GM23248 (cell line): ENCODE measurements around the gene SERPINB5. TPM values are rescaled to one million over a fixed set of nuclear protein-coding genes. Genes with fewer than 3 reads are reported as not detected.

ENCODE experiments used
- DNase-seq: peaks from one replicate; pipeline ENCODE4 v3.0.0-alpha.2; 2015
- H2AFZ ChIP-seq: fragments of 200-600 bp; sonication (generic); 2 replicates; pipeline ENCODE4 v1.6.1; 2016; ENCODE audit warnings: antibody characterized with exemption
- H3F3A ChIP-seq: fragments of 200-600 bp; sonication (generic); 2 replicates; pipeline ENCODE4 v1.6.1; 2016; ENCODE audit warnings: mild to moderate bottlenecking, antibody characterized with exemption, mixed run types; ENCODE audit not compliant: insufficient read depth
- H3K27ac ChIP-seq: fragments of 200-600 bp; sonication (generic); 2 replicates; pipeline ENCODE4 v1.5.1; 2016; ENCODE audit warnings: mild to moderate bottlenecking
- H3K27me3 ChIP-seq: fragments of 200-600 bp; sonication (generic); replicated peaks from 2 replicates; pipeline ENCODE4 v1.6.1; 2016; ENCODE audit warnings: mild to moderate bottlenecking; ENCODE audit not compliant: insufficient read depth
- H3K36me3 ChIP-seq: fragments of 200-600 bp; sonication (generic); 2 replicates; pipeline ENCODE4 v1.6.1; 2016; ENCODE audit warnings: low read depth, mild to moderate bottlenecking
- H3K4me1 ChIP-seq: fragments of 200-600 bp; sonication (generic); 2 replicates; pipeline ENCODE4 v1.6.1; 2016; ENCODE audit warnings: mild to moderate bottlenecking; ENCODE audit not compliant: insufficient read depth
- H3K4me2 ChIP-seq: fragments of 200-600 bp; sonication (generic); one replicate; pipeline ENCODE4 v1.6.1; 2016; ENCODE audit warnings: mild to moderate bottlenecking; ENCODE audit not compliant: unreplicated experiment
- H3K4me3 ChIP-seq: fragments of 200-600 bp; sonication (generic); 2 replicates; pipeline ENCODE4 v1.5.1; 2016; ENCODE audit warnings: mild to moderate bottlenecking
- H3K79me2 ChIP-seq: fragments of 200-600 bp; sonication (generic); 2 replicates; pipeline ENCODE4 v1.6.1; 2016; ENCODE audit warnings: mild to moderate bottlenecking; ENCODE audit not compliant: insufficient read depth
- H3K9ac ChIP-seq: fragments of 200-600 bp; sonication (generic); 2 replicates; pipeline ENCODE4 v1.6.1; 2016; ENCODE audit warnings: mild to moderate bottlenecking
- H3K9me2 ChIP-seq: fragments of 200-600 bp; sonication (generic); 2 replicates; pipeline ENCODE4 v1.6.1; 2016; ENCODE audit warnings: mixed run types, mild to moderate bottlenecking, moderate library complexity; ENCODE audit not compliant: insufficient read depth
- H3K9me3 ChIP-seq: fragments of 200-600 bp; sonication (generic); one replicate; pipeline ENCODE4 v1.6.1; 2017; ENCODE audit warnings: low read depth
- H4K20me1 ChIP-seq: fragments of 200-600 bp; sonication (generic); 2 replicates; pipeline ENCODE4 v1.6.0; 2016; ENCODE audit not compliant: insufficient read depth
- EZH2 ChIP-seq: fragments of 200-600 bp; sonication (generic); IDR thresholded peaks from 2 replicates; pipeline ENCODE4 v1.6.1; 2018; ENCODE audit warnings: antibody characterized with exemption, mild to moderate bottlenecking; ENCODE audit not compliant: insufficient read depth, poor library complexity, severe bottlenecking
- EZH2phosphoT487 ChIP-seq: fragments of 200-600 bp; sonication (generic); IDR thresholded peaks from 2 replicates; pipeline ENCODE4 v1.6.1; 2018; ENCODE audit warnings: antibody characterized with exemption, moderate library complexity, mild to moderate bottlenecking, low read depth; ENCODE audit not compliant: insufficient read depth
- WGBS, 2 experiments: methylation state at CpG; one replicate each; pipeline ENCODE4 v1.1.6; 2015 to 2017; ENCODE audit warnings: low lambda C conversion rate in 2 of 2, low coverage in 1 of 2; ENCODE audit errors: missing lambda C conversion rate in 2 of 2; 5-methylcytosine and 5-hydroxymethylcytosine counted together
- in situ Hi-C: fragments of 300-500 bp; cut with MboI; formaldehyde crosslinking; loops from 2 replicates; pipeline ENCODE4 v1.15.0; 2020
- polyA plus RNA-seq: library from polyadenylated mRNA; unstranded; fragments of >200 nt; fragmentation: Nextera tagmentation; extraction: Ambion mirVana; gene quantifications from 2 replicates; pipeline ENCODE4 v1.2.1, GENCODE V29; 2016
- total RNA-seq: library from RNA; depleted of rRNA; stranded (reverse); fragments of >200 nt; shearing (Covaris generic); gene quantifications from 2 replicates; pipeline ENCODE4 v1.2.3, GENCODE V29; 2014

SERPINB5 gene
- total and polyA plus RNA-seq, 2 experiments from 2014 or later, result not detected

DNA sequence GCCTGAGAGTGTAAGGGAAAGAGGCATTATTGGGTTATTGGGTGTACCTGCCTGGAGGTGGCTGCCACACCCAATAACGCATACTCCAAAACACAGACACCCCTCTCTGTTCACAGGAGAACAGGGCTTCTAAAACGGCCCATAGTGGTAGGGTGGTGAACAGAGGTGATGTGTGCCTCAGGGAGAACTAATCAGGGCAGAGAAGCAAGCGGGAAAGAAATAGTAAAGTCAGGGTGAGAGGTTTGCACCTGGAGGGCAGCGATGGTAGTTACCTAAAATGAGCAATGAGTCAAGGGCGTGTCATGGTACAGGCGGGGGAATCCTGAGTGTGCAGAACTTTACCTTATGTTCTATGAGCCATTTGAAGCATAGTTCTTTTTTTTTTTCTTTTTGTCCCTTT, 32.9 kb upstream of the SERPINB5 start:
- H3K4me1 ChIP-seq, result peaks cover 32% of the 10 kb centered on the region
- no peaks in the 10 kb centered on the region for H3K36me3 ChIP-seq
- no peaks in the 10 kb centered on the region for H3K79me2 ChIP-seq
- H3K4me3 ChIP-seq, result no peak overlapping the region
- no peak overlapping the region for H2AFZ ChIP-seq
- in situ Hi-C loops, result no loop called here
- H3K9ac ChIP-seq, result no peak overlapping the region
- H3K9me2 ChIP-seq, result no peaks in the 10 kb centered on the region
- no peak for TF ChIP-seq EZH2
- TF ChIP-seq EZH2phosphoT487, result no peak
- no peaks in the 10 kb centered on the region for H3K9me3 ChIP-seq
- no peak for DNase-seq
- no peak overlapping the region for H3K4me2 ChIP-seq
- peaks cover 7% of the 10 kb centered on the region; the same call in 1 of the 2 replicates for H3F3A ChIP-seq
- no peak overlapping the region for H3K27ac ChIP-seq
- 92 to 94% methylated on average over 6 of the region's 6 CpGs for WGBS, 2 experiments
- no peaks in the 10 kb centered on the region for H4K20me1 ChIP-seq
- H3K27me3 ChIP-seq, result no peaks in the 10 kb centered on the region

- DNase-seq, result peak; percentile 96
- WGBS, 2 experiments, result 0 to 2% methylated on average over 6 of the region's 6 CpGs
- Histone ChIP-seq H3F3A (peaks cover 7% of the 10 kb centered on the region; the same call in 1 of the 2 replicates), H3K4me3 (0 out of 2 replicates have a peak overlapping the region, but pooled peaks have one; percentile 1), H3K27me3 (no peaks in the 10 kb centered on the region), H3K4me2 (peak overlapping the region; percentile 41), H2AFZ (peak overlapping the region; percentile 64; the same call in 1 of the 2 replicates), H3K4me1 (peaks cover 34% of the 10 kb centered on the region), H3K9ac (peak overlapping the region; percentile 49), H3K9me2 (no peaks in the 10 kb centered on the region), H3K79me2 (no peaks in the 10 kb centered on the region), H3K27ac (peak overlapping the region; percentile 77), H3K9me3 (no peaks in the 10 kb centered on the region), H4K20me1 (no peaks in the 10 kb centered on the region), H3K36me3 (no peaks in the 10 kb centered on the region)
- no peak for TF ChIP-seq EZH2phosphoT487
- TF ChIP-seq EZH2, result no peak
- in situ Hi-C loops, result no loop called here
Measured at GRCh38 chr18:63444580-63444979, 32.2 kb upstream of the SERPINB5 start.

- Histone ChIP-seq H3K27me3 (no peaks in the 10 kb centered on the region), H2AFZ (peak overlapping the region; percentile 64; the same call in 1 of the 2 replicates), H3K9ac (peak overlapping the region; percentile 49), H3K36me3 (no peaks in the 10 kb centered on the region), H3K79me2 (no peaks in the 10 kb centered on the region), H3K27ac (peak overlapping the region; percentile 77), H3F3A (peaks cover 7% of the 10 kb centered on the region; the same call in 1 of the 2 replicates), H3K4me1 (peaks cover 32% of the 10 kb centered on the region), H3K4me2 (peak overlapping the region; percentile 41), H3K9me3 (no peaks in the 10 kb centered on the region), H4K20me1 (no peaks in the 10 kb centered on the region), H3K9me2 (no peaks in the 10 kb centered on the region), H3K4me3 (0 out of 2 replicates have a peak overlapping the region, but pooled peaks have one; percentile 1)
- 10 to 22% methylated on average over 2 of the region's 2 CpGs for WGBS, 2 experiments
- peak; percentile 58 for DNase-seq
- in situ Hi-C loops, result no loop called here
- no peak for TF ChIP-seq EZH2
- no peak for TF ChIP-seq EZH2phosphoT487
Measured at GRCh38 chr18:63445037-63445436, 31.7 kb upstream of the SERPINB5 start.

DNA sequence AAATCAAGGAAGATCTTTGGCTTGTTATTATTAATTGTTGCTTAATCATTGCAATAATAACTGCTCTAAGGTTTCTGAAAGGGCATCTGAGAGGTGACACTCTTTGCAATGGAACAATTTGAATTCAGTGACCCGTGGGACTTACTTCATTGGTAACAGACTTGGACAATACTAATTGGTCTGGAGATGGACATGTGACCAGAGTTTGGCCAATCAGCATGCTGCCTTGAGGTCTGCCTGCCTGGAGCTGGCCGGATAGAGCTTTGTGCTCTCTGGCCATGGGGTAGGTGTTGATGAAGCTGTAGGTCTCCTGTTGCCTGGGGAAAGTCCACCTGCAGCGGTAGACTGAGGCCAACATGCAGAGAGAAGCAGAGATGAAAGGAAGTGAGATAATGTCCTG, 30.5 kb upstream of the SERPINB5 start:
- H3K27me3 ChIP-seq, result no peaks in the 10 kb centered on the region
- H3K9me2 ChIP-seq, result no peaks in the 10 kb centered on the region
- no peak overlapping the region for H3K4me3 ChIP-seq
- H2AFZ ChIP-seq, result no peak overlapping the region
- H3K9ac ChIP-seq, result no peak overlapping the region
- H3K79me2 ChIP-seq, result no peaks in the 10 kb centered on the region
- DNase-seq, result no peak
- H3K9me3 ChIP-seq, result no peaks in the 10 kb centered on the region
- no peaks in the 10 kb centered on the region for H3K36me3 ChIP-seq
- TF ChIP-seq EZH2 (no peak), EZH2phosphoT487 (no peak)
- 95 to 100% methylated on average over 3 of the region's 3 CpGs for WGBS, 2 experiments
- H4K20me1 ChIP-seq, result no peaks in the 10 kb centered on the region
- H3K4me2 ChIP-seq, result no peak overlapping the region
- H3K27ac ChIP-seq, result no peak overlapping the region
- in situ Hi-C loops, result no loop called here
- H3F3A ChIP-seq, result peaks cover 7% of the 10 kb centered on the region; the same call in 1 of the 2 replicates
- H3K4me1 ChIP-seq, result peaks cover 26% of the 10 kb centered on the region
